ENCODE data around the gene TMEM30B.

DNA sequence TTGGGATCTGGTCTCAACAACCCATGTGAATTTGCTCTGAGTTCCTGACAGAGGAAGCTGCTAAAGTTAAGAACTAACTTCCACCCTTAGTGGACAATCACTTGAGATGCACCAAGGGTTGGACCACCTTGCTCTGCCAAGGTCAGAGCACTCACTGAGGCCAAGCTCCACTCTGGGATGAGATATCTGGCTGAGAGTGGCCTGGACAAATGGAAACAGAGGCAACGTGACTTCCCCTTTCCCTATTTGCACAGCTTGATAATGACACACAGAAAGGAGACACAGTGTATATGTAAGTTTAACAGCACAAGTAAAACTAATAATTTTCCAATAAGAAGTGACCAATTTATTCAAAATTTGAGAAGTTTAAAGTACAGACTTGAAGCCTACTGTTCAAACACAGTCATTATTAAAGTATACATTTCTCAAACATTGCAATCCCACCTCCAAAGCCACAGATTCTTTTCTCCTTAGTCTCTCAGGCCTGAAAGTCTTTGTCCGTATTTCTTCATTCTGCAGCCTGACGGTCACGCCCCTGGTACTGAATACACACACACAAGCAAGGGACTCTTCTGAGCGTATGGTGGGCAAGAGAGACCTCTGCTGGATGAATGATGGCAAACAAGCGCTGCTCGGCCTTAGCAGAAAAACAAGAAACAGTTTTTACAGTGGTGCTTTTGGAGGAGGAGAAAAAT, 28.6 kb downstream of the TMEM30B start:
- no peak for TF ChIP-seq EZH2phosphoT487 (IDR thresholded peaks at IDR 0.05; ENCODE audit: borderline replicate concordance, low read depth)
- TF ChIP-seq, protein P1, sequence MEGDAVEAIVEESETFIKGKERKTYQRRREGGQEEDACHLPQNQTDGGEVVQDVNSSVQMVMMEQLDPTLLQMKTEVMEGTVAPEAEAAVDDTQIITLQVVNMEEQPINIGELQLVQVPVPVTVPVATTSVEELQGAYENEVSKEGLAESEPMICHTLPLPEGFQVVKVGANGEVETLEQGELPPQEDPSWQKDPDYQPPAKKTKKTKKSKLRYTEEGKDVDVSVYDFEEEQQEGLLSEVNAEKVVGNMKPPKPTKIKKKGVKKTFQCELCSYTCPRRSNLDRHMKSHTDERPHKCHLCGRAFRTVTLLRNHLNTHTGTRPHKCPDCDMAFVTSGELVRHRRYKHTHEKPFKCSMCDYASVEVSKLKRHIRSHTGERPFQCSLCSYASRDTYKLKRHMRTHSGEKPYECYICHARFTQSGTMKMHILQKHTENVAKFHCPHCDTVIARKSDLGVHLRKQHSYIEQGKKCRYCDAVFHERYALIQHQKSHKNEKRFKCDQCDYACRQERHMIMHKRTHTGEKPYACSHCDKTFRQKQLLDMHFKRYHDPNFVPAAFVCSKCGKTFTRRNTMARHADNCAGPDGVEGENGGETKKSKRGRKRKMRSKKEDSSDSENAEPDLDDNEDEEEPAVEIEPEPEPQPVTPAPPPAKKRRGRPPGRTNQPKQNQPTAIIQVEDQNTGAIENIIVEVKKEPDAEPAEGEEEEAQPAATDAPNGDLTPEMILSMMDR (IDR thresholded peaks at IDR 0.05) = peak; percentile 96
- TF ChIP-seq TAF1 (IDR thresholded peaks at IDR 0.05; ENCODE audit: borderline replicate concordance, low read depth, low read length) = 0 out of 2 replicates have a peak, but pooled peaks have one; percentile 24
- TF ChIP-seq MEF2A (IDR thresholded peaks at IDR 0.05; ENCODE audit: borderline replicate concordance, low read depth) = no peak
- peak in 1 of 2 experiments; percentile 32; a peak in 1 of 4 replicates for TF ChIP-seq EP300 (IDR thresholded peaks at IDR 0.05; ENCODE audit: borderline replicate concordance in 1 of 2, low read depth in 1 of 2, low read length in 1 of 2)
- no peak for TF ChIP-seq TEAD4 (IDR thresholded peaks at IDR 0.05; ENCODE audit: borderline replicate concordance, insufficient read depth)
- no peak for TF ChIP-seq FOXM1 (IDR thresholded peaks at IDR 0.05; ENCODE audit: low read depth)
- no peak for TF ChIP-seq CHD2 (IDR thresholded peaks at IDR 0.05; ENCODE audit: low read length, partially characterized antibody)
- TF ChIP-seq YY1 (IDR thresholded peaks at IDR 0.05; ENCODE audit: low read depth) = no peak
- peak; percentile 70; the same call in 1 of the 2 replicates for TF ChIP-seq SIN3A (IDR thresholded peaks at IDR 0.05; ENCODE audit: borderline replicate concordance, low read depth, low read length)
- peak; percentile 26; the same call in 1 of the 2 replicates for TF ChIP-seq NFIC (IDR thresholded peaks at IDR 0.05; ENCODE audit: borderline replicate concordance)

All from SK-N-SH (cell line).